Measurements from ENCODE around the gene HOOK2.
"Not testable (repeated sequence)": the region's sequence is repeated elsewhere in the genome, so short reads cannot be mapped to it uniquely, and the experiment has no call there.

HOOK2 gene

DNA sequence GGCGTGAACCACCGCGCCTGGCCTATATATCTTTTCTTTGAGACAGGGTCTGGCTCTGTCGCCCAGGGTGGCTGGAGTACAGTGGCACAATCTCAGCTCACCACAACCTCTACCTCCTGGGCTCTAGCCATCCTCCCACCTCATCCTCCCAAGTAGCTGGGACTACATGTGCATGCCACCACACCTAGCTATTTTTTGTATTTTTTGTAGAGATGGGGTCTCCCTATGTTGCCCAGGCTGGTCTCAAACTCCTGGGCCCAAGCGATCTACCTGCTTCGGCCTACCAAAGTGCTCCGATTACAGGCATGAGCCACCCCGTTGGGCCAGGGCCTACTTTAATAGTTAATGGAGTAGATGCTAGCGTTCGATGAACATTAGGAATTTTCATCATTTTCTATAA is 55.1 kb downstream of the HOOK2 start:
- no peak for DNase-seq

DNA sequence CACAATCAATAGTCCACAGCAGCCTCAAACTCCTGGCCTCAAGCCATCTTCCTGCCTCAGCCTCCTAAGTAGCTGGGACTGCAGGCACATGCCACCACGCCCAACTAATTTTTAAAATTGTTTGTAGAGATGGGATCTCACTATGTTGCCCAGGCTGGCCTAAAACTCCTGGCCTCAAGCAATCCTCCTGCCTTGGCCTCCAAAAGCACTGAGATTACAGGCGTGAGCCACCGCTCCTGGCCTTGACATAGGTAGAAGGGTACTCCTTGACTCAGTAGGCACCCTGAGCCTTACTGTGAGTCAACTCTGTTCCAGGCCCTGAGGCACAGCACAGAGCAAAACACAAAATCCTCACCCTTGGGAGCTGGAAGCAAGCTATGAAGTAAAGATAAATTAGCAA is 59.4 kb downstream of the HOOK2 start:
- DNase-seq = no peak

DNA sequence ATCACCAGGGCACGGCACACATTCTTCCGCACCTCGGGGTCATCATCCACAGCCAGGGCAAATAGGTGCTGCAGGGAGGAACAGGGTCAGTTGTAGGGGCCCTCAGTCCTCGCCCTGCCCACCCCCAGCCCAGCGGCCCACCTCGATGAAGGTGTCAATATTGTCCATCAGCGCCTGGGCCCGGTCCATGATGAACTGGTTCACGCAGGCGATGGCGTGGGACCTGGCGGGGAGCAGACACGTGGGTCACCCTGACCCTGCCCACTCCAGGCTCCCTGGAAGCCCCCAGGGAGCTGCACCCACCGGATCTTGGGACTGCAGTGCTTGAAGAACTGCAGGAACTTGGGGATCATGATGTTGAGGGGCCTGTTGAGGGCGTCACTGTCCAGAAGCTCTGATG is 60.2 kb downstream of the HOOK2 start:
- DNase-seq = no peak

DNA sequence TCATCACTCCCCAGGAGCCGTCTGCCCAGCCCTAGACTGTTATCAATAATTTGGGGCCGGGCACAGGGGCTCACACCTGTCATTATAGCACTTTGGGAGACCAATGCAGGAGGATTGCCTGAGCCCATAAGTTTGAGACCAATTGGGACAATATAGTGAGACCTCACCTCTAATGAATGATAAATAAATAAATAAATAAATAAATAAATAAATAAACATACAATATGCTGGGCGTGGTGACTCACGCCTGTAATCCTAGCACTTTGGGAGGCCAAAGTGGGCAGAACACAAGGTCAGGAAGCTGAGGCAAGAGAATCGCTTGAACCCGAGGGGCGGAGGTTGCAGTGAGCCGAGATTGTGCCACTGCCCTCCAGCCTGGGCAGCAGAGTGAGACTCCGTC is 62.0 kb downstream of the HOOK2 start:
- DNase-seq = not testable (repeated sequence)

Data from right forelimb (tissue), 1 donor.